Peyer's patch (tissue), 4 donors: ENCODE data around the gene COL6A5.

ENCODE experiments used
- CTCF ChIP-seq, 6 experiments: fragments of 450-650 bp in 4 of 6; fragments of 200-600 bp in 2 of 6; sonication (generic) in 1 of 6; IDR thresholded peaks; one replicate each; pipeline ENCODE4 v1.5.1; 2017 to 2019; ENCODE audit warnings: antibody characterized with exemption in 6 of 6, mild to moderate bottlenecking in 3 of 6, moderate library complexity in 1 of 6
- POLR2A ChIP-seq, 2 donors: fragments of 450-650 bp; IDR thresholded peaks; one replicate each; pipeline ENCODE4 v1.5.1; 2017; ENCODE audit warnings: antibody characterized with exemption in 2 of 2, mild to moderate bottlenecking in 2 of 2, moderate library complexity in 2 of 2

GRCh38 chr3:130425484-130425883 lies 80.0 kb downstream of the COL6A5 start:
- TF ChIP-seq CTCF (IDR thresholded peaks at IDR 0.05) = no peak
- no peak for TF ChIP-seq POLR2A (IDR thresholded peaks at IDR 0.05)
